GM12878 (cell line): ENCODE results near the gene KIF18A. TPM values are rescaled to one million over a fixed set of nuclear protein-coding genes. Genes with fewer than 3 reads are reported as not detected.

Experiments used
- ATAC-seq: fragments of 200-7000 bp; cut with Tn5 transposase; 3 replicates; pipeline ENCODE4 v1.9.1; 2020; ENCODE audit warnings: mild to moderate bottlenecking, moderate library complexity
- BruUV-seq: library from RNA; stranded (reverse); fragments of 400-500 nt; replicated peaks from 2 replicates; lab custom pipeline; 2021; lab: Mats Ljungman, UMichigan
- CTCF ChIA-PET: fragments of 300-600 bp; sonication (Branson Sonifier 250); formaldehyde crosslinking; extraction: SDS; loops from one replicate; lab custom pipeline; 2021; ENCODE audit warnings: inconsistent platforms; lab: Yijun Ruan, JAX
- POLR2A ChIA-PET: fragments of 350-600 bp; formaldehyde crosslinking; extraction: SDS; loops from one replicate; lab custom pipeline; 2021; ENCODE audit warnings: inconsistent platforms; lab: Charles Lee
- RAD21 ChIA-PET: fragments of 300-600 bp; sonication (Branson Sonifier 250); formaldehyde crosslinking; loops from one replicate; lab custom pipeline; 2023; ENCODE audit warnings: antibody characterized with exemption; ENCODE audit not compliant: unreplicated experiment; lab: Charles Lee
- SMC1A ChIA-PET: fragments of 300-600 bp; sonication (Branson Sonifier 250); formaldehyde crosslinking; loops from one replicate; lab custom pipeline; 2023; ENCODE audit not compliant: unreplicated experiment, uncharacterized antibody; lab: Charles Lee
- DNase-seq: peaks from one replicate; pipeline ENCODE4 v3.0.0-alpha.2; 2011; ENCODE audit warnings: low read depth, low spot score
- FAIRE-seq: peaks from 3 replicates; lab custom pipeline; 2011; peaks lifted over from hg19 to GRCh38; lab: Jason Lieb, UNC
- H2AFZ ChIP-seq: 2 replicates; pipeline ENCODE4 v1.6.0; 2011; ENCODE audit warnings: low read depth, low read length, control low read depth; ENCODE audit not compliant: control insufficient read depth
- H3K27ac ChIP-seq: 2 replicates; pipeline ENCODE4 v1.5.1; 2011; ENCODE audit warnings: control low read depth; ENCODE audit not compliant: control insufficient read depth, insufficient read depth
- H3K27me3 ChIP-seq, 2 experiments: replicated peaks in 1 of 2; 2 replicates each; pipeline versions ENCODE4 v1.6.0 to v1.6.1; 2011; ENCODE audit warnings: low read length in 1 of 2; ENCODE audit not compliant: control insufficient read depth in 2 of 2, insufficient read depth in 2 of 2
- H3K36me3 ChIP-seq, 2 experiments: 2 replicates each; pipeline ENCODE4 v1.5.1; 2011; ENCODE audit warnings: low read length in 1 of 2; ENCODE audit not compliant: control insufficient read depth in 2 of 2, insufficient read depth in 2 of 2
- H3K4me1 ChIP-seq: 2 replicates; pipeline ENCODE4 v1.6.1; 2011; ENCODE audit warnings: mild to moderate bottlenecking, low read length, moderate library complexity, mixed read lengths; ENCODE audit not compliant: control insufficient read depth, insufficient read depth
- H3K4me2 ChIP-seq: 2 replicates; pipeline ENCODE4 v1.6.0; 2011; ENCODE audit warnings: control low read depth; ENCODE audit not compliant: control insufficient read depth, insufficient read depth
- H3K4me3 ChIP-seq: fragments of 200-600 bp; sonication (generic); 2 replicates; pipeline ENCODE4 v1.5.1; 2016
- H3K79me2 ChIP-seq: 2 replicates; pipeline ENCODE4 v1.6.0; 2011; ENCODE audit warnings: low read length; ENCODE audit not compliant: control insufficient read depth, insufficient read depth
- H3K9ac ChIP-seq: 2 replicates; pipeline ENCODE4 v1.8.0; 2011; ENCODE audit warnings: low read length, control low read depth, mixed read lengths; ENCODE audit not compliant: control insufficient read depth, insufficient read depth
- H3K9me3 ChIP-seq: replicated peaks from 3 replicates; pipeline ENCODE4 v1.5.1; 2011; ENCODE audit warnings: mild to moderate bottlenecking, low read length; ENCODE audit not compliant: control insufficient read depth, insufficient read depth
- H4K20me1 ChIP-seq: 2 replicates; pipeline ENCODE4 v1.6.0; 2011; ENCODE audit not compliant: control insufficient read depth, insufficient read depth
- BHLHE40 ChIP-seq, 2 experiments: fragments of 450-650 bp in 1 of 2; IDR thresholded peaks; 2 replicates each; pipeline ENCODE4 v1.6.1; 2011 to 2017; ENCODE audit warnings: low read depth in 2 of 2, borderline replicate concordance in 1 of 2, improper control_type of control experiment in 1 of 2, low read length in 1 of 2, mild to moderate bottlenecking in 1 of 2
- HDAC2 ChIP-seq: fragments of 200-600 bp; sonication (generic); IDR thresholded peaks from 2 replicates; pipeline ENCODE4 v1.6.1; 2017
- HDAC6 ChIP-seq: fragments of 200-600 bp; sonication (generic); IDR thresholded peaks from one replicate; pipeline ENCODE4 v1.8.0; 2017; ENCODE audit warnings: antibody characterized with exemption; ENCODE audit not compliant: unreplicated experiment
- HDGF ChIP-seq: fragments of 450-650 bp; IDR thresholded peaks from 2 replicates; pipeline ENCODE4 v1.6.1; 2016; ENCODE audit warnings: antibody characterized with exemption
- KDM1A ChIP-seq: fragments of 200-600 bp; sonication (generic); IDR thresholded peaks from 2 replicates; pipeline ENCODE4 v1.6.1; 2016; ENCODE audit warnings: borderline replicate concordance
- NFIC ChIP-seq: IDR thresholded peaks from 2 replicates; pipeline ENCODE4 v1.6.1; 2012; ENCODE audit warnings: low read depth, mild to moderate bottlenecking, inconsistent platforms, low read length, moderate library complexity
- NR2C2 ChIP-seq: IDR thresholded peaks from 2 replicates; pipeline ENCODE4 v1.6.1; 2011; ENCODE audit warnings: borderline replicate concordance, low read depth; ENCODE audit not compliant: control insufficient read depth, insufficient read length
- NRF1 ChIP-seq: conservative IDR thresholded peaks from 2 replicates; pipeline ENCODE4 v1.6.1; 2011; ENCODE audit warnings: mild to moderate bottlenecking, low read depth, low read length, improper control_type of control experiment
- POLR2A ChIP-seq: IDR thresholded peaks from 2 replicates; pipeline ENCODE4 v1.6.1; 2011; ENCODE audit warnings: low read depth, mild to moderate bottlenecking, low read length
- SMARCA5 ChIP-seq: fragments of 450-650 bp; IDR thresholded peaks from 2 replicates; pipeline ENCODE4 v1.6.1; 2017; ENCODE audit warnings: mild to moderate bottlenecking
- SUPT20H ChIP-seq: IDR thresholded peaks from 2 replicates; pipeline ENCODE4 v1.6.1; 2011; ENCODE audit warnings: low read depth, mild to moderate bottlenecking, low read length, moderate library complexity, borderline replicate concordance; ENCODE audit not compliant: control insufficient read depth
- WGBS: methylation state at CpG from one replicate; pipeline ENCODE4 v1.1.6; 2016; ENCODE audit warnings: low lambda C conversion rate; ENCODE audit not compliant: insufficient replicate concordance, insufficient coverage; ENCODE audit errors: missing lambda C conversion rate; 5-methylcytosine and 5-hydroxymethylcytosine counted together
- in situ Hi-C: fragments of 300-500 bp; cut with MboI; formaldehyde crosslinking; loops from 9 replicates; pipeline ENCODE4 v1.14.3; 2018; ENCODE audit warnings: mixed read lengths
- intact Hi-C: fragments of 100-400 bp; cut with micrococcal nuclease; formaldehyde crosslinking; loops from one replicate; pipeline ENCODE4 v1.14.2; 2022; ENCODE audit not compliant: unreplicated experiment
- polyA plus RNA-seq, 11 experiments: library from polyadenylated mRNA; depleted of rRNA in 4 of 11; unstranded in 6 of 11; stranded (reverse) in 5 of 11; fragments of >200 nt; fragmentation: Nextera tagmentation in 4 of 11; fragmentation: Illumina TruSeq in 1 of 11; extraction: Ambion mirVana in 4 of 11; extraction: Trizol in 1 of 11; gene quantifications; 1 replicate in 1 of 11; 2 replicates in 10 of 11; pipeline versions ENCODE4 v1.2.1 to v1.2.3, GENCODE V29; 2011 to 2016; ENCODE audit warnings: inconsistent platforms in 2 of 11, missing spikeins in 2 of 11, low read depth in 1 of 11
- total RNA-seq, 4 experiments: library from RNA; depleted of rRNA in 3 of 4; stranded (reverse); fragments of >200 nt in 3 of 4; fragmentation: Illumina TruSeq in 1 of 4; extraction: Trizol in 1 of 4; gene quantifications; 2 replicates each; pipeline versions ENCODE4 v1.2.1 to v1.2.3, GENCODE V29; 2013 to 2021
- TF ChIP-seq, protein P1 (sequence below): fragments of 450-650 bp; IDR thresholded peaks from 2 replicates; pipeline ENCODE4 v1.6.1; 2017; ENCODE audit warnings: mild to moderate bottlenecking, moderate library complexity
- TF ChIP-seq, protein P2 (sequence below): IDR thresholded peaks from 2 replicates; pipeline ENCODE4 v1.6.1; 2012; ENCODE audit warnings: low read depth, low read length, improper control_type of control experiment
- TF ChIP-seq, protein P3 (sequence below): fragments of 150-350 bp; IDR thresholded peaks from 2 replicates; pipeline ENCODE4 v1.6.1; 2014; ENCODE audit warnings: mild to moderate bottlenecking, low read depth, low read length
- TF ChIP-seq, protein P4 (sequence below): IDR thresholded peaks from 2 replicates; pipeline ENCODE4 v1.6.1; 2012; ENCODE audit warnings: low read depth, low read length, improper control_type of control experiment

KIF18A gene
- total and polyA plus RNA-seq, 10 of the 15 experiments (the other 5 are each of a cell fraction or from before 2014, with no cell fraction given): 11.2 to 31.5 (median 20.4) TPM

DNA sequence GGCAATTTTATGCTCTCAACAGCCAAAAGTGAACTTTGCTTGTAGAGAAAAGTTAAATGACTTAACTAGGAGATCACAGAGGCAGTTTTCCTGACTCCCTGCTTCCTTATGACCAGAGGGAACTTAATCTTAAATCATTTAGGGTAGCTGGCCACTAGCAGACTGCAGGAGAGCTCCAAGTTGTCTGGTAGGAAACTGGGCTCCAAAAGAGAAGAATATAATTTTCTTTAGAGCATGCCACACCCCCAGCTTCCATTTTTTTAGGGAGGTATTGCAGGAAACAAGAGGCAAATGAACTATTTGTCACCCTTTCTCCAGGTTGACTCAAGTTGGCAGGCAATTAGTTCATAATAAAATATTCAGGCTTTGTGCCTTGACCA, 2.9 kb upstream of the KIF18A start (continued):
- TF ChIP-seq, protein P1, sequence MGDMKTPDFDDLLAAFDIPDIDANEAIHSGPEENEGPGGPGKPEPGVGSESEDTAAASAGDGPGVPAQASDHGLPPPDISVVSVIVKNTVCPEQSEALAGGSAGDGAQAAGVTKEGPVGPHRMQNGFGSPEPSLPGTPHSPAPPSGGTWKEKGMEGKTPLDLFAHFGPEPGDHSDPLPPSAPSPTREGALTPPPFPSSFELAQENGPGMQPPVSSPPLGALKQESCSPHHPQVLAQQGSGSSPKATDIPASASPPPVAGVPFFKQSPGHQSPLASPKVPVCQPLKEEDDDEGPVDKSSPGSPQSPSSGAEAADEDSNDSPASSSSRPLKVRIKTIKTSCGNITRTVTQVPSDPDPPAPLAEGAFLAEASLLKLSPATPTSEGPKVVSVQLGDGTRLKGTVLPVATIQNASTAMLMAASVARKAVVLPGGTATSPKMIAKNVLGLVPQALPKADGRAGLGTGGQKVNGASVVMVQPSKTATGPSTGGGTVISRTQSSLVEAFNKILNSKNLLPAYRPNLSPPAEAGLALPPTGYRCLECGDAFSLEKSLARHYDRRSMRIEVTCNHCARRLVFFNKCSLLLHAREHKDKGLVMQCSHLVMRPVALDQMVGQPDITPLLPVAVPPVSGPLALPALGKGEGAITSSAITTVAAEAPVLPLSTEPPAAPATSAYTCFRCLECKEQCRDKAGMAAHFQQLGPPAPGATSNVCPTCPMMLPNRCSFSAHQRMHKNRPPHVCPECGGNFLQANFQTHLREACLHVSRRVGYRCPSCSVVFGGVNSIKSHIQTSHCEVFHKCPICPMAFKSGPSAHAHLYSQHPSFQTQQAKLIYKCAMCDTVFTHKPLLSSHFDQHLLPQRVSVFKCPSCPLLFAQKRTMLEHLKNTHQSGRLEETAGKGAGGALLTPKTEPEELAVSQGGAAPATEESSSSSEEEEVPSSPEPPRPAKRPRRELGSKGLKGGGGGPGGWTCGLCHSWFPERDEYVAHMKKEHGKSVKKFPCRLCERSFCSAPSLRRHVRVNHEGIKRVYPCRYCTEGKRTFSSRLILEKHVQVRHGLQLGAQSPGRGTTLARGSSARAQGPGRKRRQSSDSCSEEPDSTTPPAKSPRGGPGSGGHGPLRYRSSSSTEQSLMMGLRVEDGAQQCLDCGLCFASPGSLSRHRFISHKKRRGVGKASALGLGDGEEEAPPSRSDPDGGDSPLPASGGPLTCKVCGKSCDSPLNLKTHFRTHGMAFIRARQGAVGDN: no peak
- TF ChIP-seq POLR2A (no peak), BHLHE40 (IDR thresholded peaks at IDR 0.05; ENCODE audit: borderline replicate concordance in 1 of 2, low read depth in 2 of 2, low read length in 1 of 2) (no peak), SUPT20H (no peak), HDGF (no peak), NFIC (no peak), KDM1A (no peak)

DNA sequence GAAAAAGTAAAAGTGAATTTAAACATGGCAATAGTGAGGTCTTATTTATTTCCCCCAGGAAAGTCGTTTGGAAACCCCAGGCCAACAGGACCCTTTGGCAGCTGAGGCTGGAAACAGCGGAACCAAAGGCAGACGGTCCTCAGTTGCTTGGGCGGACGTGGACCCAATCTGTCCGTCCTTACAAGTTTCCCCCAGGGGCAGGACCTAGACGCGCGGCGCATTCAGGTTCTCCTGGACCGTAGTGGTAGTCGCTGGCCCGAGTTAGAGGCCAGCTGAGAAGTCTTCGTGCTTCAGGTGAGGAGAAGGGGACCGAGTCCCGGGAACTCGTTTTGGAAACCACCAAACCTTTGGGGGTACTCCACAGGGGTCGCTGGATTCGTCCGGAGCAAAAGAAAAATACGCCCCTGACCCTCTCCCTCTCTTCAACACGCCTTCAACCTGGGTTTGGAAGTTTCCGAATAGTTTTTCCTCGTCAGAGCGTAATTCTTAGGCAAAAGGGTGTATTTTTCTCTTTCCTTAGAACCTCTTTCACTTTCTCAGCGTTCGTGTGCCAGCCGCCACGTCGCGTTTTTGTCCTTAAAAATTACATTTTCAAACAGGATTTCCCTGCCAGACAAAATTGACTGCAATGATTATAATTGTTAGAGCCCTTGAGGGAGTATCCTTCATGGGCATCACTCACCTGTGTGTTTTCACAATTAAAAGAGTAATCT, 2.3 kb upstream of the KIF18A start:
- H3K4me1 ChIP-seq: peaks cover 6% of the 10 kb centered on the region
- peak; percentile 25 for DNase-seq
- BruUV-seq: TSS peak; percentile 45
- SMC1A ChIA-PET: interaction anchor here (0.7 to 1.9 kb wide), 5 partner anchors 9 to 1170 kb away, joined by 3 to 6 read pairs (median 4); no protein-coding TSS in a partner anchor
- CTCF ChIA-PET: interaction anchor here (1.0 kb wide), 1 partner anchor 8 kb away, joined by 4 read pairs; no protein-coding TSS in a partner anchor
- ATAC-seq: peak; percentile 58
- H2AFZ ChIP-seq: peak overlapping the region; percentile 89
- no peaks in the 10 kb centered on the region for H3K9me3 ChIP-seq
- H4K20me1 ChIP-seq: no peaks in the 10 kb centered on the region
- H3K36me3 ChIP-seq: no peaks in the 10 kb centered on the region
- FAIRE-seq: no peak
- RAD21 ChIA-PET: no interaction called here
- intact Hi-C loops: loop anchor here (10.0 kb wide), 1 partner anchor 415 kb away; no protein-coding TSS in a partner anchor
- H3K9ac ChIP-seq: peak overlapping the region; percentile 94
- H3K27ac ChIP-seq: peak overlapping the region; percentile 86
- no peaks in the 10 kb centered on the region for H3K27me3 ChIP-seq
- in situ Hi-C loops: no loop called here
- peak overlapping the region; percentile 71 for H3K4me2 ChIP-seq
- H3K4me3 ChIP-seq: peak overlapping the region; percentile 78
- peaks cover 64% of the 10 kb centered on the region for H3K79me2 ChIP-seq
- POLR2A ChIA-PET: interaction anchor here (0.6 to 1.5 kb wide), 2 partner anchors 13 to 1397 kb away, joined by 3 to 4 read pairs; no protein-coding TSS in a partner anchor
- under 1% methylated on average over 31 of the region's 31 CpGs for WGBS
- TF ChIP-seq KDM1A: no peak
- TF ChIP-seq NRF1: no peak
- TF ChIP-seq, protein P2, sequence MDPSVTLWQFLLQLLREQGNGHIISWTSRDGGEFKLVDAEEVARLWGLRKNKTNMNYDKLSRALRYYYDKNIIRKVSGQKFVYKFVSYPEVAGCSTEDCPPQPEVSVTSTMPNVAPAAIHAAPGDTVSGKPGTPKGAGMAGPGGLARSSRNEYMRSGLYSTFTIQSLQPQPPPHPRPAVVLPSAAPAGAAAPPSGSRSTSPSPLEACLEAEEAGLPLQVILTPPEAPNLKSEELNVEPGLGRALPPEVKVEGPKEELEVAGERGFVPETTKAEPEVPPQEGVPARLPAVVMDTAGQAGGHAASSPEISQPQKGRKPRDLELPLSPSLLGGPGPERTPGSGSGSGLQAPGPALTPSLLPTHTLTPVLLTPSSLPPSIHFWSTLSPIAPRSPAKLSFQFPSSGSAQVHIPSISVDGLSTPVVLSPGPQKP: peak; percentile 59; the same call in 1 of the 2 replicates
- TF ChIP-seq, protein P3, sequence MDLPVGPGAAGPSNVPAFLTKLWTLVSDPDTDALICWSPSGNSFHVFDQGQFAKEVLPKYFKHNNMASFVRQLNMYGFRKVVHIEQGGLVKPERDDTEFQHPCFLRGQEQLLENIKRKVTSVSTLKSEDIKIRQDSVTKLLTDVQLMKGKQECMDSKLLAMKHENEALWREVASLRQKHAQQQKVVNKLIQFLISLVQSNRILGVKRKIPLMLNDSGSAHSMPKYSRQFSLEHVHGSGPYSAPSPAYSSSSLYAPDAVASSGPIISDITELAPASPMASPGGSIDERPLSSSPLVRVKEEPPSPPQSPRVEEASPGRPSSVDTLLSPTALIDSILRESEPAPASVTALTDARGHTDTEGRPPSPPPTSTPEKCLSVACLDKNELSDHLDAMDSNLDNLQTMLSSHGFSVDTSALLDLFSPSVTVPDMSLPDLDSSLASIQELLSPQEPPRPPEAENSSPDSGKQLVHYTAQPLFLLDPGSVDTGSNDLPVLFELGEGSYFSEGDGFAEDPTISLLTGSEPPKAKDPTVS: no peak
- TF ChIP-seq HDAC6: no peak
- peak; percentile 89 for TF ChIP-seq SMARCA5
- TF ChIP-seq POLR2A: peak; percentile 88
- TF ChIP-seq, protein P4, sequence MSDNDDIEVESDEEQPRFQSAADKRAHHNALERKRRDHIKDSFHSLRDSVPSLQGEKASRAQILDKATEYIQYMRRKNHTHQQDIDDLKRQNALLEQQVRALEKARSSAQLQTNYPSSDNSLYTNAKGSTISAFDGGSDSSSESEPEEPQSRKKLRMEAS: peak; percentile 82
- TF ChIP-seq NR2C2: no peak
- peak; percentile 91; the same call in 1 of the 2 replicates for TF ChIP-seq HDAC2
